Activated T-cell treated with anti-CD3 and anti-CD28 coated beads, Interleukin-2, amount 50 U/mL, for 48 hours (primary cell): ENCODE results near the gene NCOA7.
A peak's percentile ranks its signal among the peaks of the same experiment; 100 is the strongest.
"Not testable (repeated sequence)": the region's sequence is repeated elsewhere in the genome, so short reads cannot be mapped to it uniquely, and the experiment has no call there.

Experiments
- DNase-seq, 2 experiments: peaks; one replicate each; pipeline ENCODE4 v3.0.0-alpha.2; 2020

The NCOA7 gene

GRCh38 chr6:125884634-125885371 lies 94.0 kb downstream of the NCOA7 start:
- no peak for DNase-seq

GRCh38 chr6:125886021-125886420 lies 95.3 kb downstream of the NCOA7 start:
- no peak for DNase-seq

- DNase-seq = no peak
Observed at GRCh38 chr6:125886914-125887313, 96.2 kb downstream of the NCOA7 start.

DNA sequence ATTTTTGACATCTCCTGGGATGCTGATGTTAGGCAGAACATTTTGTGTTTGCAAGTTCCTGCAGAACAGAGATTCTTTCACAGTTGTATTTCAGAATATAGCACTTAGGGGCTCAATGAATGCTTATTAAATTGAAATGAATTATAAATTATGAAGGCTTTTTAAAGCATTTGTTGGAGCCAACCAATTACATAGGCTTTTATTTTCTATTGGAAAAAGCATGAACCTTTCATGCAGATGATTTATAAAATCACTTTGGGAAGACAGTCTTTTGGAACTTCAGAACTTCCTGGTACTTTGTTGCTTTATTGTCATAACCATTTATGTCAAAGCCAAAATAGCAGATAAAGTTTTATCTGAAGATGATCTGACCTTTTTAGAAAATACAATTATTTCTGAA lies 96.6 kb downstream of the NCOA7 start:
- DNase-seq = no peak

GRCh38 chr6:125888989-125889656 lies 98.4 kb downstream of the NCOA7 start:
- DNase-seq = no peak

- no peak for DNase-seq
Observed at GRCh38 chr6:125899726-125900182, 109.0 kb downstream of the NCOA7 start.

DNA sequence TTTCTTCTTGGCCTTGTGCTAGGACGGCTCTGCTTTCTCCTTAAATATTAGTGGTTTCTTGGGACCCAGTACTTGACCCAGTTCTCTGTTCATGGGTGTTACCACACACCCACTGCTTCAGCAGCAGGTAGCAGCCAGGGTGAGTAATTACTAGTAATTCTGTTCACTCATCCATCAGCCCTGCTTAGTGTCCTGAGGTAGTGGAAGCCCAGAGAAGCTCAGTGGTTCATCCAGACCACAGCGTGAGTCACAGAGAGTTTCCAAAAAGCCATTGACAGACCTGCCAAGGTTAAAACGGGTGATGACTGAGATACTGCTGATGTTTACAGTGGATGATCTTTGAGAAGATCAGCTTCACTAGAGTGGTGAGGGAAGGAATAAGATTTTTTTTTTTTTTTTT lies 114.1 kb downstream of the NCOA7 start:
- peak; percentile 60 to 72 for DNase-seq

DNA sequence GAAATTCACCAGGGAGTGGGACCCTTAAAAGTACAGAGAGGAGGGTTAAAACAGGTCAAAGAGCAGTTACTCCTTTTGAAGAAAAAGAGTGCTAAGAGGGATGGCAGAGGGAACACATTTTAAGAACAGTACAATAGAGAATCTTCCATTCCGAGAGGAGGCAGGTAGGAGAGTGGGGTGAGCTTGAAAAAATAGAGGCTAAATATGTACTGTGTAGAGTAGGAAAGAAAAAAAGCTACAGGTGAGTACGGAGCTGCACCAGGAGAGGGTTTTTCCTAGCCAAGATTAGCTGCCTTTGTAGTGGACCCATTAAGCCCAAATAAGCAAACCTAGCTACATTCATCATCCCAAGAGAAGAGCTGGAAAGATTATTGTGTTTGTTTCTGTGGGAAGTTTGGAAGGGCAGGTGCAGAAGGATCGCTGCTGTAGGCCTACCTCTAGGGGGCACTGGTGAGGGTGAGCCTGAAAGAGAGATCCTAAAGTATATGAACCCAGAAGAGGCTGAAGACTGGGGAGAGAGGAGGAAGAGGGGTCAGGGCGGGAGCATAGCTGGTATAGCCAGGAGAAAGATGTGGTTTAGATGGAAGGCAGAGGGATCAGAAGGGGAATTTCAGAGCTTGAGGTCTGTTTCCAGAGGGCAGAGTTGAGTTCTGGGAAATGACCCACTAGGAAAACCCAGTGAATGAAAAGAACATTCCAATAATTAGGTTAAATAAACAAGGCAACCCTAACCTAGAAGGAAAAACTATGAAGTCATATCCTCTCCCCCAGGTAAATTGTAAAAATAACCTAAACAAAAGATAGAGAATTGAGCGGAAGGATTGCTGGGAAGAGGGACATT lies 115.6 kb downstream of the NCOA7 start:
- peak; percentile 63 to 64 for DNase-seq

- no peak for DNase-seq
Observed at GRCh38 chr6:125910527-125910926, 119.8 kb downstream of the NCOA7 start.

- DNase-seq = not testable (repeated sequence)
Observed at GRCh38 chr6:125911051-125911451, 120.3 kb downstream of the NCOA7 start.

- not testable (repeated sequence) for DNase-seq
Observed at GRCh38 chr6:125912430-125912829, 121.7 kb downstream of the NCOA7 start.

DNA sequence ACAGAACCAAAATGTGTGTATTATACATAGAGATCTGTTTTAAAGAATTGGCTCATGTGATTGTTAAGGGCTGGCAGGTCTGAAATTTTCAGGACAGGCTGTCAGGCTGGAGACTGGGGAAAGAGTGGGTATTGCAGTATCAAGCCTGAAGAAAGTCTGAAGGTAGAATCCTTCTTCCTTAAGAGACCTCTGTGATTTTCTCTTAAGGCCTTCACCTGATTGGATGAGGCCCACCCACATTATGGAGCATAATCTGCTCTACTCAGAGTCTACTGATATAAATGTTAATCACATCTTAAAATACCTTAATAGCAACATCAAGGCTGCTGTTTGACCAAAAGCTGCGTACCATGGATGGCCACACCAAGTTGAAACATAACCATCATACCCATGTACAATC lies 122.4 kb downstream of the NCOA7 start:
- DNase-seq = no peak

GRCh38 chr6:125913864-125914351 lies 123.1 kb downstream of the NCOA7 start:
- no peak for DNase-seq

GRCh38 chr6:125918230-125918629 lies 127.5 kb downstream of the NCOA7 start:
- DNase-seq = no peak

- peak; percentile 40 to 49 for DNase-seq
Observed at GRCh38 chr6:125918681-125919566, 128.2 kb downstream of the NCOA7 start.

GRCh38 chr6:125919618-125920017 lies 128.9 kb downstream of the NCOA7 start:
- DNase-seq = no peak

GRCh38 chr6:125922322-125922860 lies 131.6 kb downstream of the NCOA7 start:
- DNase-seq = no peak

DNA sequence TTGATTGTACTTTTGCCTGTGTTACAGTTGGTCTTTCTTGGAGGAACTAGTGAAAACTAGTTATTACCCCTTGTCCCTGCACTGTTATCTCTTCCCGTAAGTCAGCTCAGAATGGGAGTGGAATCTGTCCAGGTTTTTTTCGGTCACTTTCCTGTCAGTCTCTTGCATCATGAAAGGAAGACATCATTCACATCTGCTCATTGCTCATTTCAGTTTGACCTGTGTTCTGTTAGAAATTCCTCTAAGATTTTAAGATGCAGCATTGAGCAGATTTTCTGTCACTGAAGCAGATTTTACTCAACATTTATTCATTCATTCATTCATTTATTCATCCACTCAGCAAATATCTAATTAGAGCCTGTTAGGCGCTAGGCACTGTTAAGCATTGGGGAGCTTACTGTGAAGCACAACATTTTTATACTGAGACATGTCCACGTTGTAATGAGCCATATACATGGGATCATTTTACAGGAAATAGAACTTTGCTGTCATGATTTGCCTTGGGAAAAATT lies 132.7 kb downstream of the NCOA7 start:
- no peak for DNase-seq

DNA sequence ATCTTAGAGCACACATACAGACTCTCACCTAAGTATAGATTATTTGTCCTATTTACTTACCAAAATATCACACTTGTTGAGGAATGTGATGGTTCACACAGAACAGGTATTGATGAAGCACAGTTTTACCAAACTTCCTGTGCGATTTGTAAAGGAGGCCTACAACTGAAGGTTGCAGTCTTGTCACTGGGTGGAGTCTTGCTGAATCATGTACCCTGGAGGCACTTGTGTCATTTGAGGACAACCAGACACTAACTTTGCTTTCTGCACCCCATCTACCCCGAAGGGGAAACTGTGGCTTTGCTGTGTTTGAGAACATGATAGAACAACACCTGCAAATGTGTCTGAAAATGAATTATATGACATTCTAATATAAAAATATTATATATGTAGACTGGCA lies 133.4 kb downstream of the NCOA7 start:
- DNase-seq = no peak

- no peak for DNase-seq
Observed at GRCh38 chr6:125924697-125925358, 134.1 kb downstream of the NCOA7 start.

DNA sequence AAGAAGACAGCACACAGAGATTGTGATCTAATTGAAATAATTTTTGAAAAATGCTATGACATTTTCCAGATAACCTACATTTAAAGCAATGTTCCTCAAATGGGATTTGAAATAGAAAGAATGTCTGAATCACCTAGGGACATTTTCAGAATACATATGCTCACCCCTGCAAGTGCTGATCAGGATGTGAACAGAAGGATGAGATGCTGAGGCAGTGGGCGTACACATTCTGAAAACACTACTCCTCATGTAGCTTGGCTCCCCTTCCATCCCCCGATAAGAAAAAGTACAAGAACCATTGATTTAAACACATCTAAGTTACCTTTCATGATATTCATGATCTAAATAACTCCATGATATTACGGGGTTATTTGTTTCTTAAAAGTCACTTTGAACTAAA lies 136.0 kb downstream of the NCOA7 start:
- no peak for DNase-seq
